ENCODE data around the gene MSI2. TPM values are rescaled to one million over a fixed set of nuclear protein-coding genes. Genes with fewer than 3 reads are reported as not detected.

The MSI2 gene
- total RNA-seq, 3 donors from 2014 or later, result 13.4 to 89.1 (median 71.1) TPM

GRCh38 chr17:57657211-57657610 is 400.9 kb downstream of the MSI2 start:
- H3K4me1 ChIP-seq, result no peaks in the 10 kb centered on the region
- H3K27ac ChIP-seq, result no peak overlapping the region
- H3K27me3 ChIP-seq, result no peaks in the 10 kb centered on the region
- no peak for DNase-seq (ENCODE audit: low spot score in 2 of 2)
- no peaks in the 10 kb centered on the region for H3K9me3 ChIP-seq
- intact Hi-C loops (cut with DNase I; ENCODE audit: low total_unique reads), result no loop called here
- no peaks in the 10 kb centered on the region for H3K36me3 ChIP-seq
- TF ChIP-seq POLR2AphosphoS5 (IDR thresholded peaks at IDR 0.05) (no peak), CTCF (IDR thresholded peaks at IDR 0.05) (no peak), POLR2A (IDR thresholded peaks at IDR 0.05) (no peak)
- H3K4me3 ChIP-seq, result no peak overlapping the region

- no peaks in the 10 kb centered on the region for H3K9me3 ChIP-seq
- H3K27ac ChIP-seq, result peak overlapping the region; percentile 69 to 82
- no peak overlapping the region for H3K4me3 ChIP-seq
- no peaks in the 10 kb centered on the region for H3K27me3 ChIP-seq
- intact Hi-C loops (cut with DNase I; ENCODE audit: low total_unique reads), result no loop called here
- H3K36me3 ChIP-seq, result no peaks in the 10 kb centered on the region
- no peaks in the 10 kb centered on the region for H3K4me1 ChIP-seq
- TF ChIP-seq CTCF (IDR thresholded peaks at IDR 0.05), result no peak
- TF ChIP-seq POLR2A (IDR thresholded peaks at IDR 0.05), result no peak
- no peak for TF ChIP-seq POLR2AphosphoS5 (IDR thresholded peaks at IDR 0.05)
- no peak for DNase-seq (ENCODE audit: low spot score in 2 of 2)
Measured at GRCh38 chr17:57662041-57662440, 405.7 kb downstream of the MSI2 start.

GRCh38 chr17:57662644-57663308 is 406.5 kb downstream of the MSI2 start:
- Histone ChIP-seq H3K4me3 (peak overlapping the region in 2 of 3 donors; percentile 25 to 29), H3K27ac (peak overlapping the region; percentile 69 to 82), H3K9me3 (no peaks in the 10 kb centered on the region), H3K27me3 (no peaks in the 10 kb centered on the region), H3K4me1 (no peaks in the 10 kb centered on the region), H3K36me3 (no peaks in the 10 kb centered on the region)
- TF ChIP-seq CTCF (IDR thresholded peaks at IDR 0.05), result no peak
- TF ChIP-seq POLR2AphosphoS5 (IDR thresholded peaks at IDR 0.05), result peak in 1 of 3 donors; percentile 32
- DNase-seq (ENCODE audit: low spot score in 2 of 2), result peak; percentile 87 to 94
- intact Hi-C loops (cut with DNase I; ENCODE audit: low total_unique reads), result no loop called here

GRCh38 chr17:57663326-57664070 is 407.2 kb downstream of the MSI2 start:
- Histone ChIP-seq H3K4me1 (no peaks in the 10 kb centered on the region), H3K4me3 (no peak overlapping the region), H3K36me3 (no peaks in the 10 kb centered on the region), H3K9me3 (no peaks in the 10 kb centered on the region), H3K27ac (peak overlapping the region; percentile 69 to 82), H3K27me3 (no peaks in the 10 kb centered on the region)
- no peak for TF ChIP-seq POLR2A (IDR thresholded peaks at IDR 0.05)
- TF ChIP-seq POLR2AphosphoS5 (IDR thresholded peaks at IDR 0.05), result no peak
- TF ChIP-seq CTCF (IDR thresholded peaks at IDR 0.05), result no peak
- intact Hi-C loops (cut with DNase I; ENCODE audit: low total_unique reads), result no loop called here
- DNase-seq (ENCODE audit: low spot score in 2 of 2), result no peak

- TF ChIP-seq POLR2AphosphoS5 (IDR thresholded peaks at IDR 0.05), result no peak
- no peak for TF ChIP-seq CTCF (IDR thresholded peaks at IDR 0.05)
- TF ChIP-seq POLR2A (IDR thresholded peaks at IDR 0.05), result no peak
- Histone ChIP-seq H3K27me3 (no peaks in the 10 kb centered on the region), H3K36me3 (no peaks in the 10 kb centered on the region), H3K27ac (no peak overlapping the region), H3K4me3 (no peak overlapping the region), H3K4me1 (no peaks in the 10 kb centered on the region), H3K9me3 (no peaks in the 10 kb centered on the region)
- intact Hi-C loops (cut with DNase I; ENCODE audit: low total_unique reads), result no loop called here
- peak in 1 of 2 donors; percentile 44 for DNase-seq (ENCODE audit: low spot score in 2 of 2)
Measured at GRCh38 chr17:57665128-57665527, 408.8 kb downstream of the MSI2 start.
